DND-41 (cell line): ENCODE results near the gene TBPL2.
"Not testable (repeated sequence)": the region's sequence is repeated elsewhere in the genome, so short reads cannot be mapped to it uniquely, and the experiment has no call there.

Experiments used
- ATAC-seq: fragments of 200-7000 bp; cut with Tn5 transposase; 3 replicates; pipeline ENCODE4 v1.9.1; 2021; ENCODE audit warnings: low read depth; ENCODE audit not compliant: insufficient read depth
- DNase-seq: peaks from one replicate; pipeline ENCODE4 v3.0.0-alpha.2; 2020
- H2AFZ ChIP-seq: 2 replicates; pipeline ENCODE4 v1.6.0; 2012; ENCODE audit warnings: low read depth, low read length
- H3K27ac ChIP-seq: 2 replicates; pipeline ENCODE4 v1.5.1; 2012; ENCODE audit warnings: low read length, inconsistent platforms
- H3K27me3 ChIP-seq: fragments of 200-600 bp; sonication (generic); 2 replicates; pipeline ENCODE4 v1.6.0; 2012; ENCODE audit warnings: low read length, mild to moderate bottlenecking, inconsistent platforms; ENCODE audit not compliant: insufficient read depth, poor library complexity
- H3K36me3 ChIP-seq: 2 replicates; pipeline ENCODE4 v1.5.1; 2012; ENCODE audit warnings: low read length, inconsistent platforms; ENCODE audit not compliant: insufficient read depth
- H3K4me1 ChIP-seq: 2 replicates; pipeline ENCODE4 v1.5.1; 2012; ENCODE audit warnings: mild to moderate bottlenecking, low read length; ENCODE audit not compliant: insufficient read depth
- H3K4me2 ChIP-seq: 2 replicates; pipeline ENCODE4 v1.6.0; 2012; ENCODE audit warnings: mild to moderate bottlenecking, moderate library complexity, low read length, inconsistent platforms; ENCODE audit not compliant: insufficient read depth
- H3K4me3 ChIP-seq, 2 experiments: fragments of 200-600 bp in 1 of 2; shearing (Covaris generic) in 1 of 2; 2 replicates each; pipeline ENCODE4 v1.5.1; 2012 to 2016; ENCODE audit warnings: inconsistent platforms in 2 of 2, low read length in 2 of 2, mild to moderate bottlenecking in 2 of 2, low read depth in 1 of 2, moderate library complexity in 1 of 2
- H3K79me2 ChIP-seq: 2 replicates; pipeline ENCODE4 v1.6.0; 2012; ENCODE audit warnings: low read length, inconsistent platforms; ENCODE audit not compliant: insufficient read depth
- H3K9ac ChIP-seq: 2 replicates; pipeline ENCODE4 v1.6.0; 2012; ENCODE audit warnings: low read depth, mild to moderate bottlenecking, inconsistent platforms, low read length, moderate library complexity
- H3K9me3 ChIP-seq: 2 replicates; pipeline ENCODE4 v1.5.1; 2012; ENCODE audit warnings: low read length, moderate library complexity, mild to moderate bottlenecking, inconsistent platforms; ENCODE audit not compliant: insufficient read depth, severe bottlenecking
- H4K20me1 ChIP-seq: 2 replicates; pipeline ENCODE4 v1.6.0; 2012; ENCODE audit warnings: low read length; ENCODE audit not compliant: insufficient read depth
- EZH2 ChIP-seq: IDR thresholded peaks from 3 replicates; pipeline ENCODE4 v1.6.1; 2012; ENCODE audit warnings: borderline replicate concordance, low read depth, mild to moderate bottlenecking, moderate library complexity, low read length, inconsistent platforms; ENCODE audit not compliant: severe bottlenecking
- TF ChIP-seq, protein P1 (sequence below): IDR thresholded peaks from 2 replicates; pipeline ENCODE4 v1.5.1; 2012; ENCODE audit warnings: borderline replicate concordance, low read length, moderate library complexity, mild to moderate bottlenecking; ENCODE audit not compliant: poor library complexity, severe bottlenecking; ENCODE audit errors: extremely low read depth

TBPL2 gene

DNA sequence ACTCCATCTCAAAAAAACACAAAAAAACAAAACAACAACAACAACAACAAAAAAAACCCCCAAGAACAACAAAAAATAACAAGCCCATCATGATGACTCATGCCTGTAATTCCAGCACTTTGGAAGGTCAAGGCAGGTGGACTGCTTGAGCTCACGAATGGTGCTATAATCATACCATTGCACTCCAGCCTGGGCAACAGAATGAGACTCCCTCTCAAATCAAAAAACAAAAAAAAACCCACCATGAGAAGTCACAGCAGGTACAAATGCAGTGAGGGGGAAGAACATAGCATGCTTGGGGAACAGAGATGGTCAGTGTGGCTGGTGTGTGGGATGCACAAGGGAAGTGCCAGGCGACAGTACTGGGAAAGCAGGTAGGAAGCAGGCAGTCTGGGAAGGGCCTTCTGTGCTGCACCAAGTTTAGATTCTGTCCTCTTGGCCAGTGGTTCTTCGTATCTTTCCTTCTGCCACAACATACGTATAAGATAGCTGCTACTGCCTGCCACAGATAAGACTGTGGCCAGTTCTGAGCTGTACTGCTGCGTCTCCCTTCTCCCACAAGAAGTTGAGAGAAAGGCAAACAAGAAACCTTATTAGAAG is 56.8 kb downstream of the TBPL2 start:
- TF ChIP-seq, protein P1, sequence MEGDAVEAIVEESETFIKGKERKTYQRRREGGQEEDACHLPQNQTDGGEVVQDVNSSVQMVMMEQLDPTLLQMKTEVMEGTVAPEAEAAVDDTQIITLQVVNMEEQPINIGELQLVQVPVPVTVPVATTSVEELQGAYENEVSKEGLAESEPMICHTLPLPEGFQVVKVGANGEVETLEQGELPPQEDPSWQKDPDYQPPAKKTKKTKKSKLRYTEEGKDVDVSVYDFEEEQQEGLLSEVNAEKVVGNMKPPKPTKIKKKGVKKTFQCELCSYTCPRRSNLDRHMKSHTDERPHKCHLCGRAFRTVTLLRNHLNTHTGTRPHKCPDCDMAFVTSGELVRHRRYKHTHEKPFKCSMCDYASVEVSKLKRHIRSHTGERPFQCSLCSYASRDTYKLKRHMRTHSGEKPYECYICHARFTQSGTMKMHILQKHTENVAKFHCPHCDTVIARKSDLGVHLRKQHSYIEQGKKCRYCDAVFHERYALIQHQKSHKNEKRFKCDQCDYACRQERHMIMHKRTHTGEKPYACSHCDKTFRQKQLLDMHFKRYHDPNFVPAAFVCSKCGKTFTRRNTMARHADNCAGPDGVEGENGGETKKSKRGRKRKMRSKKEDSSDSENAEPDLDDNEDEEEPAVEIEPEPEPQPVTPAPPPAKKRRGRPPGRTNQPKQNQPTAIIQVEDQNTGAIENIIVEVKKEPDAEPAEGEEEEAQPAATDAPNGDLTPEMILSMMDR = no peak
- no peak for TF ChIP-seq EZH2
- H3K27ac ChIP-seq = no peak overlapping the region
- peaks cover 57% of the 10 kb centered on the region for H3K36me3 ChIP-seq
- no peaks in the 10 kb centered on the region for H3K27me3 ChIP-seq
- no peaks in the 10 kb centered on the region for H3K4me1 ChIP-seq
- DNase-seq (no peak), ATAC-seq (no peak)
- H2AFZ ChIP-seq = no peak overlapping the region
- H3K4me2 ChIP-seq = no peak overlapping the region
- no peak overlapping the region for H3K4me3 ChIP-seq
- H4K20me1 ChIP-seq = peaks cover 4% of the 10 kb centered on the region; the same call in 1 of the 2 replicates
- H3K9ac ChIP-seq = no peak overlapping the region
- no peaks in the 10 kb centered on the region for H3K79me2 ChIP-seq
- no peaks in the 10 kb centered on the region for H3K9me3 ChIP-seq

DNA sequence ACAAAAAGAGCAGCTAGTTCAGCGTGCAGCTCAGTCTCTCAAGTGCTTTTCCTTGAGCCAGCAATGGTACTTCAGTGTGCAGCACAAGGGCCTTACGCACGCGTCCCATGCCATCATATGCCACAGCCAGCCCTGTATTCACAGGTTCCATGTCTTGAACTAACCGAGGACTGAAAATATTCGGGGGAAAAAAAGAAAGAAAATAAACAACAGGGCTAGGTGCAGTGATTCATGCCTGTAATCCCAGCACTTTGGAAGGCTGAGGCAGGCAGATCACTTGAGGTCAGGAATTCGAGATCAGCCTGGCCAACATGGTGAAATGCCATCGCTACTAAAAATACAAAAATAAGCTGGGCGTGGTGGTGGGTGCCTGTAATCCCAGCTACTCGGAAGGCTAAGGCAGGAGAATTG is 57.4 kb downstream of the TBPL2 start:
- H4K20me1 ChIP-seq, H3K9ac ChIP-seq, H3K4me2 ChIP-seq, H2AFZ ChIP-seq, DNase-seq, H3K4me1 ChIP-seq, H3K27me3 ChIP-seq, H3K9me3 ChIP-seq, H3K27ac ChIP-seq, ATAC-seq, H3K4me3 ChIP-seq, H3K79me2 ChIP-seq: not testable (repeated sequence)
- H3K36me3 ChIP-seq = peaks cover 59% of the 10 kb centered on the region

DNA sequence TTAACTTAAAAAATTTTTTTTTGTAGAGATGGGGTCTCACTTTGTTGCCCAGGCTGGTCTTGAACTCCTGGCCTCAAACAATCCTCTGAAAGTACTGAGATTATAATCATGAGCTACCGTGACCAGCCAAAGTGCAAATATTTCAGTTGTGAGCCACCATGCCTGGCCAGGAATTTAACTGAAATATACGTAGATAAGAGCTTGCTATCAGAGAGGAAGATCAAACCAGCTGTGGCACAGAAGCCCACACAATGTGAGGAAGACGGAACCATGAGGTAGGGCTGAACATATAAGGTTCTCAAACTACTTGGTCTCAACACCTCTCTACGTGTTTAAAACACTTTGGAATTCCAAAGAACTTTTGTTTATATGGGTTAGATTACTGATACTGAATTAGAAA is 57.9 kb downstream of the TBPL2 start:
- DNase-seq (no peak), ATAC-seq (no peak)
- Histone ChIP-seq H3K27ac (no peak overlapping the region), H3K4me3 (no peak overlapping the region), H3K4me2 (no peak overlapping the region), H4K20me1 (peaks cover 4% of the 10 kb centered on the region; the same call in 1 of the 2 replicates), H3K36me3 (peaks cover 54% of the 10 kb centered on the region), H3K27me3 (no peaks in the 10 kb centered on the region), H2AFZ (no peak overlapping the region), H3K9me3 (no peaks in the 10 kb centered on the region), H3K9ac (no peak overlapping the region), H3K79me2 (no peaks in the 10 kb centered on the region), H3K4me1 (no peaks in the 10 kb centered on the region)
- no peak for TF ChIP-seq EZH2
- TF ChIP-seq, protein P1 = no peak

DNA sequence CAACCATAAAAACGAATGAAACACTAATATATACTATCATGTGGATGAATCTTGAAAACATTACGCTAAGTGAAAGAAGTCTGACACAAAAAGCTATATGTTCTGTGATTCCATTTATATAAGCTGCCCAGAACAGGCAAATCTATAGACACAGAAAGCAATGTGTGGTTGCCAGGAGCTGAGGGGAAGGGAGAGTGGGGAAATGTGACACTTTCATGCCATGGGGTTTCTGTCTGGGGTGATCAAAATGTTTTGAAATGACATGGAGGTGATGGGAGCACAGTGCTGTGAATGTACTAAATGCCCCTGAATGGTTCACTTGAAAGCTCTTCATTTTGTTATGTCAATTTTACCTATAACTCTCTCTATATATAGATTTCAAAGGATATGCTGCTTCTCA is 58.9 kb downstream of the TBPL2 start:
- Histone ChIP-seq H4K20me1 (no peaks in the 10 kb centered on the region), H3K4me3 (no peak overlapping the region)

More for the DNA sequence above, 58.9 kb downstream of the TBPL2 start:
- H2AFZ ChIP-seq = no peak overlapping the region
- ATAC-seq (no peak), DNase-seq (no peak)
- no peaks in the 10 kb centered on the region for H3K27me3 ChIP-seq
- no peak overlapping the region for H3K27ac ChIP-seq
- H3K9me3 ChIP-seq = no peaks in the 10 kb centered on the region
- H3K4me2 ChIP-seq = no peak overlapping the region
- H3K4me1 ChIP-seq = no peaks in the 10 kb centered on the region
- peaks cover 60% of the 10 kb centered on the region for H3K36me3 ChIP-seq
- H3K9ac ChIP-seq = no peak overlapping the region
- TF ChIP-seq EZH2 = no peak
- TF ChIP-seq, protein P1 = no peak
- H3K79me2 ChIP-seq = no peaks in the 10 kb centered on the region
